ENCODE results near the gene MICOS13.
A peak's percentile ranks its signal among the peaks of the same experiment; 100 is the strongest.
"Not testable (repeated sequence)": the region's sequence is repeated elsewhere in the genome, so short reads cannot be mapped to it uniquely, and the experiment has no call there.

The MICOS13 gene

DNA sequence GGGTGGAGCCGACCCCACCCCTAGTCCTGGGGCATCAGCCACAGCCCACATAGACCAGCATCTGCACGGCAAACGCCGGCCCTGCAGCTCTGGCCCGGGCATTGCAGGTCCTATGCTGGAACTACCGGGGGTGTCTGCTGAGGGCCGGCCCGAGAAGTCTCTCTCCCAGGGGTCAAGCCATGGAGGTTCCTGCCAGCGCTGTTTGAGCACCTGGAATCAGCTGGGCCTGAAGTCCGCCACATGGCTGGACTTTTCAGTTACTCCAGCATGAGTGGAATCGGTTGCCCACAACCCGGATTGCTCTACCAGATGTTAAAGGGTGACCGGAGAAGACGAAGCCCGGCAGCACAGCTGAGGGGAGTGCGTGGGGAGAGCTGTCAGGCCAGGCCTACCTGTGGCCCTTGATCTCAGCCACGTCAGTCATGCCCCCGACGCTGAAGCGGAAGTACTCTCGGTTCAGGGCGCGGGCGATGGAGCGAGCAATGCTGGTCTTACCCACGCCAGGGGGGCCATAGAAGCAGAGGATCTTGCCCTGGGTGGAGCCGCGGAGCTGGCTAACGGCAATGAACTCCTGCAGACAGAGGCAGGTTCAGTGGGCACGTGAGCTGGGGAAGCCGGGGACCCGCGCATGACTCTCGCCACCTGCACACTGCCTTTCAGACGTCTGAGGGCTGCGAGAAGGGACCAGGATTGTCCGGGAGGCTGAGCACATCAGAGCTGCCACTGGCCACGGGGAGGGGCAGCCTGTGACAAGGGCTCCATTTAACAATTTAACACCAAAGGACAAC, 18.5 kb upstream of the MICOS13 start:
- no peak for DNase-seq

DNA sequence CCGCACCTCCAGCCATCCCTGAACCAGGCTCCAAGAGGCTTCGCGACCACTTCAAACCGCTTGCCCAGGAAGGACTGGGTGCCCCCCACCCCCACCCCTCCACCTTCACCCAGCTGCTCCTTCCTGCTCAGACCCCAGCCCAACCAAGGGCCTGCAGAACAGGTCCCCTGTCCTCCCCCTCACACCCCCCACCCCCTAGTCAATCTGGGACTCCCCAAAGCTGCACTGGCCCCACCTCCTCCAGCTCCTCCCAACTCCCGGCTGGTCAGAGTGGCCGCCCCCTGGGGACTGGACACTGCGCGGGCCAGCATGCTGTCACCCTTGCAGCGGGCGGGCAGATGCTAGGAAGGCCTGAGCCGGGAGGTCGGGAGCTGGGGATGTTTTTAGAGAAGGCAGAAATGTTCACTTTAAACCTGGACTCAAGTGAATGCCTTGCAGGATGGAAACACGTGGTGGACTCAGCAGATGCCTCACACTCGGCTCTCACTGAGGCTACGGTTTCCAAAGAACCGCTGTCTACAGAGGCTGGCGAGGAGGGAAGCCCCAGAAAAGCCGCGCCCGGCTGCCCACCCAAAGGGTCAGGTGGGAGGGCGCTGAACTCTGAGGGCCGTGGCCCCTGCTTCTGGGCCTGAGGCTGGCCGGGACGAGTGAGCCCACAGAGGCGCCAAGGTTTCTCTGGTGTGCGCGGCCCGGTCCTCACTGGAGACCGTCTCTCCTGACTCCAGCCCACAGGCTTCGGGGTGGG, 17.7 kb upstream of the MICOS13 start:
- DNase-seq = no peak

DNA sequence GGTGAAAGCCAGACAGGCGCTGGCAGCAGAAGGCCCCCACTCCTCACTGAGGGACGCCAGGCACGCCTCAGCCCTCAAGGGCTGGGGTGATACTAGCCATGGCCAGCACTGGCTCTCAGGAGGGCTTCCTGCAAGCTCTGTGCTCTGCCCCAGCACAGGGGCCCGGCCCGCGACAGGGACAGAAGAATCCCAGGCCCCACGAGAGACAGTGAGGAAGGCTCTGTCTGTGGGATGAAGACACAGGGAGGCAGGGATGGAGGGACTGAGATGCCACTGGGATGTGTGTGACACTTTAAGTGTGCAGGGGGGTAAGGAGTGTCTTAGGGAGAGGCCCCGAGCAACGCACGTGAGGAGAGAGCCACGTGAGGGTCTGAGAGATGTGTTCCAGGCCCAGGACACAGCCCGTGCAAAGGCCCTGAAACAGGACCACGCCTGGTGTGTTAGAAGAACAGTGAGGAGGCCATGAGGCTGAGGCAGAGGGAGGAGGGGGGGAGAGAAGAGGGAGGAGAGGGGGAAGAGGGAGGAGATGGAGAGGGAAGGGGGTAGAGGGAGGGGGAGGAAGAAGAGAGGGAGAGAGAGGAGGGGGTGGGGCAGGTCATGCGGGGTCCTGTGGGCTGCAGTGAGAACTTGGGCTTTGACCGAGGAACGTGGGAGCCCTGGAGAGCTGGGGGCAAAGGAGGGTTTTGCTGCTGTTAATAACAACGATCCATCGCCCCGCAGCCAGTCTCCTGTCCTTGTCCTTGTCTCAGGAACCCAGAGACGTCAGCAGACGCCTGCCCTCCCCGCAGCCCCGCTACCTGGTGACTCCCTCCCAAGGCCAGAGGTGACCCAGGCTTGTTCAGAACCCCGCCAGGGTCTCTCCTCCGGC, 16.9 kb upstream of the MICOS13 start:
- DNase-seq = no peak

DNA sequence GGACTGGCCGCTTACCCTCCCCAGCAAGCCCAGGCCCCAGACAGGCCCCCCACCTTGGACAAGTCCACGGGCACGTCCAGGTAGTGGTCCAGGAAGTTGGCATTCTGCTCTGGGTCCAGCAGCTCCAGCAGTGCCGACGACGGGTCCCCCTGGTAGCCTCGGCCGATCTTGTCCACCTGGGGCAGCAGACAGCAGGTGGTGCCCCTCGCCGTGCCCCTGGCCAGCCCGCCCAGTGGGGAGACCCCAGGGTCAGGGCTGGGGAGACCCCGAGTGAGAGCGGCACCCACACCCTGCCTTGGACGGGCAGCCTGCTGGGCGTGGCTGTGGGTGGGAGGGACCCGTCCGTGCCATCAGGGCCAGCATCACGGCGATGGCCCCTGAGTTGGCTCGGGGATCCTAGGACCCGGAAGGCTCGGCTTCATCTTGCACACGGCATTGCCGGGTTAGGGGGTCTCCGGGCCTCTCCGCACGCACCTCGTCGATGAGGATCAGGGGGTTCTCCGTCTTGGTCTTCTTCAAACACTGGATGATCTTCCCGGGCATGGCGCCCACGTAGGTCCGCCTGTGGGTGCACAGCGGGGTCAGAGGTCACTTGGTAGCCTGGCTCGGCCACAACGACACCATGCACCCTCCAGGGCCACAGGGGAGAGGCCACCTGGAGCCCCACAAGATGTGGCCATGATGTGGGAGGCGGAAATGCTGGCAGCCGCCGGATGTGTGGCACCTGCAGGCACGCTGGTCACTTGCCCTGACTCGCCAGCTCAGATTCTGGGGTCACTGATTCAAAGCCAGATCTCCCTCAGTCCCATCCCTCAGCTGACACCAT, 16.1 kb upstream of the MICOS13 start:
- no peak for DNase-seq

DNA sequence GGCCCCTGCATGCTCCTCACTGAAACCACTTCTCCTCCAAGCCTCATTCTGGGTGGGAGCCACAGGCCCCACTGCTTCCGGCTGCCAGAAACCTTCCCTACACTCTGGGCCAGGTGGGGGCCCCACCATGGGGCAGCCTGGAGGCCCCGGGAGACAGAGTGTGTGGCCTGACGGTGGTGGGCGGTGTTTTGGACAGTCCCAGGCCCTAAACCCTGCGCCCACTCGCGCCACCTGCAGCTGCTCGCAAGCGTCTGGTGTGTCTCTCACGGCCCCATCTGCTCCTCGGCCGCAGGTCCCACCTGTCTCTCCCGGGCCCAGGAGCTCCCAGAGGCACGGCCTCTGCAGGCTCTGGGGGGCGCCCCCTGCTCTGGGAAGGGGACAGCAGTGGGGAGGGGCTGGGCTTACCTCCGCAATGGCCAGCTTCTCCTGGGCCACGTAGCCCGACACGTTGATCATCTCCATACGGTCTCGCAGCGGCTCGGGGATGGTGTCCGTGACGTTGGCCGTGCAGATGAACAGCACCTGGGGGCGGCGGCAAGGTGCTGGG, 15.4 kb upstream of the MICOS13 start:
- no peak for DNase-seq

DNA sequence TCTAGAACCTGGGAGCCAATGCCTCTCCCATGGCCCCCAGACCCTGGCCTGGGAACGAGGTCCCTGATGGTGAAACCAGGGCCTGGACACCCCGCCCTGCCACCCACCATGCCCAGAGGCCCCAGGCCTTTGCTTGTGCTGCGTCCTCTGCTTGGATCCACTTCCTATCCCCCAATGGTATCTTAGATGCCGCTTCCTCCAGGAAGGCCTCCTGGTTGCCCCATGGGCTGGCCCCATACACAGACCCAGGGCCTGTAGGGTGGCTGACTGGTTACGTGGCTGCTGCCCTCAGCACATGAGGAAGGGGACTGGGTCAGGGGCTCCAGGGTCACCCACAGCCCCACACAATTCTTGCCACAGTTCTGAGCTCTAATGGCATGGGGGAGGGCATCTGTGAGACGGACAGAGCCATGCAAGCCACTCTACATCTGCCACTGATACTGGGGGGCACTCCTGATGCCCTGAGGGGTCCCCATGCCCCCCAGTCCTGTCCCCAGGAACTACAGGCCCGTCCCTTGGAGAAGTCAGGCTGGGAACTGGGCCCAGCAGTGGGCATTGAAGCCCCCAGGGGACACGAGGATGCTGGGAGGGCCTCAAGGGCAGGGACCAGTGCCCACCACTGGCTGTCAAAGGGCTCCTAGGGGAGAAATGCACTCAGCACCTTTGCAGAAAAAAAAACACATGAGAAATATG, 14.8 kb upstream of the MICOS13 start:
- DNase-seq = no peak

DNA sequence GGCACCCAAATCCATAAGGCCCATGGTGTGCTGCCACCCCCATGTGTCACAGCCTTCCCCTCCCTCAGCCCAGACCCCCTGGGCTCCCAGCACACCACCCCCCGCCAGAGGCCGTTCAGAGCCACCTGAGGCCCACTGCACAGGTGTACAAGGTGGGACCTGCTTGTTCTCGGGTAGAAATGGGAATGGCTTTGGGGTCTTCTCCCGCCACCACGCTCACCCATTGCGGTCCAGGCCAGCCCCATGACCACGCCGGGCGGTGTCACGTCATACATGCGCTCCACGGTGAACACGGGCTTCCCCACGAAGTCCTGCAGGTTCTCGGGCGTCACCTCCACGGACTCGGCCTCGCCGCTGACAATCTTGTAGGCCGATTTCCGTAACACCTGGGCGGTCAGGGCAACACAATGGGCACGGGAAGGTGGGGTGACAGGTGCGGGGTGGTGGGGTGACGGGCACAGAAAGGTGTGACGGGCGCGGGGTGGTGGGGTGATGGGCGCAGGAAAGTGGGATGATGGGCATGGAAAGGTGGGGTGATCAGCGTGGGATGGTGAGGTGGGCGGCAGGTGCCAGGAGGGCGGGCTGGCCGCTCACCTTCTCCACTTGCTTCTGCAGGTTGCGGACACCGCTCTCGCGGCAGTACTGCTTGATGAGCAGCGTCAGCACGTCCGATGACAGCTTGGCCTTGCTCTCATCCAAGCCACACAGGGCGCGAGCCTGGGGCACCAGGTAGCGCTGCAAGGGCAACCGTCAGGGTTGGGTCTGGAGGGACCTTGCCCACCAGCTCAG, 14.0 kb upstream of the MICOS13 start:
- DNase-seq = no peak

DNA sequence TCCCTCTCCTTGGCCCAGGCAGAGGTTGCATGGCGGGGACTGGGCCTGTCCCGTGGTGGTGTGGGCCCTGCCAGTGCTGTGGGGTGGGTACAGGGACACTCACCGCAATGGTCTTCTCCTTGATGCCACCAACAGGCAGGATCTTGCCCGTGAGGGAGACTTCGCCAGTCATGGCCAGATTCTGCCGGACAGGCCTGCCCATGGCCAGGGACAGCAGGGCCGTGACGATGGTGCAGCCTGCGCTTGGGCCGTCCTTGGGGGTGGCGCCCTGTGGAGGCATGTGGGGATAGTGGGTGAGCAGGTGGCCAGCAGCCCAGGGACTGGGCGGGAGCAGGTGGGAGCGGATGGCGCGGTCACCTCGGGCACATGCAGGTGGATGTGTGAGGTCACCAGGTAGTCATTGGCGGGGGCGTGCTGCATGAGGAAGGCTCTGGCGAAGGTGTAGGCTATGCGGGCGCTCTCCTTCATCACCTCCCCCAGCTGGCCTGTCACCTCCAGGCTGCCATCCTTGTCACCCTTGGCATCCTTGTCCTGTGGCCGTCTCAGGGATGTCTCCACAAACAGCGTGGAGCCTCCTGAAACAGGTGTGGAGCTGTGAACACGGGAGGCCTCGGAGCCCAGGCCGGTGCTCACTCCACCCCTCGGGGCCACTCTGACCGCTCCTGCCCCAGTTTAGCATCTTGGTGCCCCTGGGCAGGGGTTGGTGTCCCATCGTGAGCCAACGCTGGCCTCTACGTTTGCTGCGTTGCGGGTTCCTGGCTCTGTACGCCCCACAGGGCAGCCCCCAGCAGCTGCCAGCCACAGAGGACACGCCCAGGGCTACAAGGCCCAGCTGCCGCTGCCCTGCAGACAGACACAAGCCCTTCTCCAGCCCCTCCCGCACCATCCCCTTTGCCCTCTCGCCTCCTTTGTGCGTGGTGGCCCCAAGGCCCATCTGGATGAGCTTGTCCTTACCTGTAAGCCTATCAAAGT, 13.2 kb upstream of the MICOS13 start:
- no peak for DNase-seq

DNA sequence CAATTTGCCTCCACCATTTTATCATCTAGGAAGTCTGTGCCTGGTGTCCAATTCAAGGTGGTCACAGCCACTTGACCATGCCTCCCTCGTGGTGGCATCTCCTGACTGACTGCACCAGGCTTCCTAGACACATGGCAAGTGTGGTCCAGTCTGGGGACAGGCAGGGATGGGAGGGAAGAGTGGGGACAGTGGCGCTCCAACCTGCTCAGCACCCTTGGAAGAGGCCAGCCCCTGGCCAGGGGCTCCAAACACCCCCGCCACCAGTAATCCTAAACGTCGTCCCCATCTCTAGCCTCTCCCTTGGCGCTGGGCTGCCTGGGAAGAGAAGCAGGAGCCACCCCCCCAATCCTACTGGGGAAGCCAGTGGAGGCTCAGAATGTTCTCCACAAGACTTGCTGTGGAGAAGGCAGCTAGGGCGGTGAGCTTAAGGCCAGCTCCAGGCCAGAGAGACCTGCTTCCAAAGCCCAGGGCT, 12.4 kb upstream of the MICOS13 start:
- DNase-seq = no peak

DNA sequence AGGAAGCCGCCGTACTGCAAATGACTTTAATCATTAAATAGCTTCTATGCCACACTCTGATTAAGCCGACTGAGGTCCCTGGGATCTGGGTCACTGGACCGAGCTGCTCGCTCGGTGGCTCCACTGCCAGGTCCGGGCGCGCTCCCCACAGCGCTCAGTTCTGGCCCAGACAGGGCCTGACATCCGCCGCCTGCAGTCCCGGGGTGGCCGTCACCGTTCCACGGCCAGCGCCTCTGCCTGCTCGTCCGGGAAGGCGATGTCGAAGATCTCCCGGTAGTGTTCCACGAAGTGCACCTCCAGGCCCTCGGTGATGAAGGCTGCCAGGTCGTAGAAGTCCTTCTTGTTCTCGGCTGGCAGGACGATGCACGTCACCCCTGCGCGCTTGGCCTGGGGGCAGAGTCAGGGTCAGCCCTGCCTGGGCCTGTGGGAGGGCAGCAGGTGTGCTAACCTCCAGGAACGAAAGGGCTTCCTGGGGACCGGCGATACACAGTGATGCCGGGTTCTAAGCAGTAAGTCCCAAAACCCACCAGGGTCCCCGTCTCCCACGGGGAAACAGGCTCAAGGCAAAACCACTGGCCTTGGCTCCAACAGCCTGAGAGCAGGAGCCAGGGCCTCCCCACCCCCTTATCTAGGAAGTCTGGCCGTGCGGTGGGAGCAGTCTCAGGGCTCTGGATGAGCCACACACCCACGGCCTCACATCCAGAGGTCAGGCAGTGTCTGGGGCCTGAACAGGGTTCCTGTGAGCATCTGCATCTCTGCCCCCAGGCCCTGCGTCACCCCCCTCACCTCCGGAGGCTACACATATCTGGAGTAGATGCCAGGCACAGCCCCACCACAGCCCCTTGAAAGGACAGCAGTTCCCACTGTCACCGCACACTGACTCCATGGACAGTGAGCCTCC, 11.8 kb upstream of the MICOS13 start:
- DNase-seq = no peak

DNA sequence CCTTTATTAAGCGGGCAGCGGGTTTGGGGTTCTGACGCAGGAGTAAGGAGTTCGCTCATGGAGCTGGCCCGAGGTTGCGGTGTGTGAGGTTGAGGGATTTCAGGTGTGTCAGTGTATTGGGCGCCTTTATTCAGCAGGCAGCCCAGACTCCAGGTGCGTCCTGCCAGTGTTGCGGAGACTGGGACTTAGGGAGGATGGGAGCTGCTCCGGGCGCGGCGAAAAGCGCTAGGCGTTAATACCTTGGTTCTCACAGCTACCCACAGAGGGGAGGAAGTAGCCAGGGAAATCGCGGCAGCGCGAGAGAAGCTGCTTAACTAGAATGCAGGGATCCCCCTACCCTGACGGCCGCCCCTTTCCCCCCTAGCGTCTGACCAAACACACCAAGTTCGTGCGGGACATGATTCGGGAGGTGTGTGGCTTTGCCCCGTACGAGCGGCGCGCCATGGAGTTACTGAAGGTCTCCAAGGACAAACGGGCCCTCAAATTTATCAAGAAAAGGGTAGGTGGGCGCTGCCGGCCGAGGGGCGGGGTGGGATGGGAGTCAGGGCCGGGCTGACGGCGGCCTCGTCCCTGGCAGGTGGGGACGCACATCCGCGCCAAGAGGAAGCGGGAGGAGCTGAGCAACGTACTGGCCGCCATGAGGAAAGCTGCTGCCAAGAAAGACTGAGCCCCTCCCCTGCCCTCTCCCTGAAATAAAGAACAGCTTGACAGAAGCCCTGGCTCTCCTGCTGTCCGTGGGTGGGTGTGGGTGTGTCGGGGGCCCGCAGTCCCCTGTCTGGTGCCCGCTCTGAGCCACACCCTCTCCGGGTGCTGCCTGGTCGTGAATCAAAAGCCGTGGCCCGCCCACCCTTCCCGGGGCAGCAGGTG, 10.9 kb upstream of the MICOS13 start:
- no peak for DNase-seq

DNA sequence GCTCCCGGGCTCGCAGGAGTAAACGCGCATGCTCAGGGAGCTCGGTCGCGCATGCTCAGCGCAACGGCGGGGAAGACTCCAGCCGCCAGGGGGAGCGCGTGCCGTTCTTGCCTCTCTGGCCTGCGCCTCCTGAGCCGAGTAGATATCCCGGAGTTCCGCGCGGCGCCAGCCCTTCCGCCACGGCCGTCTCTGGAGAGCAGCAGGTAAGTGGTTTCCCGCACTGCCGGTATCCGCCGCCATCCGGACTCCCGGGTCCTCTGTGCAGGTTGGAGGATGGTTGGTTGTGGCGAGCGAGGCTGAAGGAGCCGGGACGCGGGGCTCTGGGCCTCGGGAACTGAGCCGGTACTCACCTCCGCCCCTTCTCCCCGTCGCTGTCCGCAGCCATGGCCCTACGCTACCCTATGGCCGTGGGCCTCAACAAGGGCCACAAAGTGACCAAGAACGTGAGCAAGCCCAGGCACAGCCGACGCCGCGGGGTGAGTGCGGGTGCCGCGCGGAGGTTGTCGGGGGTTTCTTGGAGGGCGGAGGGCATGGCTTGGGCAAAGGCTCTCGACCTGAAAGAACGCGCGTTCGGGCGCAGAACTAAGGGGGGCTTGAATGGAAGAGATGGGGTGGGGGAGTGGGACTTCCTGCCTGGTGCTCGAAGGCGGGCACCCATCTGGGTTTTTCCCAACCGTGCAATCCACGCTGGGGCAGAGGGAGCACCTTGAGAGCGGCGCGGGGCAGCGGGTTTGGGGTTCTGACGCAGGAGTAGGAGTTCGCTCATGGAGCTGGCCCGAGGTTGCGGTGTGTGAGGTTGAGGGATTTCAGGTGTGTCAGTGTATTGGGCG, 10.0 kb upstream of the MICOS13 start, which contains the start of gene RPL36:
RPL36 (plus strand) TSS at position 171 of the 830 bp plus-strand sequence; CDS start at position 384, 213 bp downstream.
- peak; percentile 81 for DNase-seq

DNA sequence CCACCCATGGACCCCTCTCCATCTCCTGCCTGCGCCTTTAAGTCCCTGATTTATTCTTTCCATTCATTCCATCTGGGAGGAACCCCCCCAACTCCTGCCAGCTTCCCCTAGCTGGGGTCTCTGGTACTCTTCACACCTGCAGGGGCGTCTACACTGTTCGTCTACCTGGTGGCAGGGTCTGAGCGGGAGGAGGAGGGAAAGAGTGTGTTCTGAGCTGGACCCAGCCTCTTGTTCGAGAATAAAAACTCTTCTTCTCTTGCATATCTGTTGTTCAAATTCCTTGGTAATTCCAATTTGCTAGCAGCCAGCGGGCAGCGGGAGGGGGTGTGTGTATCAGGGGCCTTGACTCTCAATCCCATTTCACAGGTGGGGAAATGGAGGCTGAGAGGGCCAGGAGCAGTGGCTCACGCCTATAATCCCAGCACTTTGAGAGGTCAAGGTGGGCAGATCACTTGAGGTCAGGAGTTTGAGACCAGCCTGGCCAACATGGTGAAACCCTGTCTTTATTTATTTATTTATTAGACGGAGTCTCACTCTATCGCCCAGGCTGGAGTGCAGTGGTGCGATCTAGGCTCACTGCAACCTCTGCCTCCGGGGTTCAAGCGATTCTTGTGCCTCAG, 8.1 kb upstream of the MICOS13 start:
- not testable (repeated sequence) for DNase-seq

DNA sequence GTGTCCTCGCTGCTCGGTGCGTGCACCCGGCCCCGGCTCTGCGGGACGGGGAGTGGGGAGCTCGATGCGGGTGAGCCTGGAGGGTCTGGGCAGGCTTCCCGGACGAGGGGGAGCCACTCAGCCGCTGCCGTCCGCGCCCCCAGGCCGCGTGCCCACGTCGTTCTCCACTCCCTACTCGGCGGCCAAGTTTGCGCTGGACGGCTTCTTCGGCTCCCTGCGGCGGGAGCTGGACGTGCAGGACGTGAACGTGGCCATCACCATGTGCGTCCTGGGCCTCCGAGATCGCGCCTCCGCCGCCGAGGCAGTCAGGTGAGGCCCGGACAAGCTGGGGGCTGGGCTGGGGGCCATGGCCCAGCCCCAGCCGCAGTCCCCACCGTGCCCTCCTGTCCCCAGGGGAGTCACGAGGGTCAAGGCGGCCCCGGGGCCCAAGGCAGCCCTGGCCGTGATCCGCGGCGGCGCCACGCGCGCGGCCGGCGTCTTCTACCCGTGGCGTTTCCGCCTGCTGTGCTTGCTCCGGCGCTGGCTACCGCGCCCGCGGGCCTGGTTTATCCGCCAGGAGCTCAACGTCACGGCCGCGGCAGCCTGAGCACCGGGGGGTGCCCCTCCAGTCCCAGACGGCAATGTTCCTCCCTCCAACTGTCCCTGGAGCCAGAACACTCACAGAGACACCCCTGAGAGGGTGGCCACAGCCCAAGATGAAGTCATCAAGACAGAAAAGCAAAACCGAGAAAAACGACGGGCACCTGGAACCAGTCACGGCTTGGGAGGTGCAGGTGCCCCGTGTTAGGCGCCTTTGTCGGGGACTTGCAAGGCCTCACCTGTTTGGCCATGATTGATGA, 7.3 kb upstream of the MICOS13 start:
- no peak for DNase-seq

Measured in amniotic stem cell (primary cell).